WI38 (cell line): ENCODE results near the gene SMIM10L2A.
"Not testable (repeated sequence)": the region's sequence is repeated elsewhere in the genome, so short reads cannot be mapped to it uniquely, and the experiment has no call there.

ENCODE experiments used
- H3K4me3 ChIP-seq: 2 replicates; pipeline ENCODE4 v1.5.1; 2011; ENCODE audit warnings: low read depth, mild to moderate bottlenecking, control low read depth, low read length
- CTCF ChIP-seq: IDR thresholded peaks from 2 replicates; pipeline ENCODE4 v1.5.1; 2012; ENCODE audit warnings: low read depth, mild to moderate bottlenecking, control low read depth, low read length

SMIM10L2A gene

GRCh38 chrX:135403374-135403773, 18.4 kb upstream of the SMIM10L2A start:
- no peak for TF ChIP-seq CTCF

GRCh38 chrX:135406428-135406827, 15.3 kb upstream of the SMIM10L2A start:
- not testable (repeated sequence) for H3K4me3 ChIP-seq

More at GRCh38 chrX:135403374-135403773, 18.4 kb upstream of the SMIM10L2A start:
- no peak overlapping the region for H3K4me3 ChIP-seq

GRCh38 chrX:135408794-135409193, 12.9 kb upstream of the SMIM10L2A start:
- TF ChIP-seq CTCF, result no peak
- no peak overlapping the region for H3K4me3 ChIP-seq

GRCh38 chrX:135410861-135411627, 10.7 kb upstream of the SMIM10L2A start:
- no peak for TF ChIP-seq CTCF
- H3K4me3 ChIP-seq, result no peak overlapping the region

- TF ChIP-seq CTCF, result no peak
- H3K4me3 ChIP-seq, result no peak overlapping the region
Observed at GRCh38 chrX:135411893-135412292, 9.9 kb upstream of the SMIM10L2A start.

GRCh38 chrX:135416546-135416945, 5.2 kb upstream of the SMIM10L2A start:
- TF ChIP-seq CTCF, result no peak
- no peak overlapping the region for H3K4me3 ChIP-seq

GRCh38 chrX:135420831-135421230, 913 bp upstream of the SMIM10L2A start:
- H3K4me3 ChIP-seq, result no peak overlapping the region
- TF ChIP-seq CTCF, result no peak

GRCh38 chrX:135421537-135421931, 210 bp upstream of the SMIM10L2A start:
- no peak for TF ChIP-seq CTCF
- H3K4me3 ChIP-seq, result no peak overlapping the region

GRCh38 chrX:135422810-135423168, 1.0 kb downstream of the SMIM10L2A start:
- H3K4me3 ChIP-seq, result not testable (repeated sequence)

- not testable (repeated sequence) for H3K4me3 ChIP-seq
Observed at GRCh38 chrX:135423173-135423864, 1.6 kb downstream of the SMIM10L2A start.
